SK-N-SH treated with all-trans-retinoic acid at 6 μM for 48 hours (cell line): Measurements from ENCODE around the gene KRTAP5-3.

ENCODE experiments used
- ATAC-seq: fragments of 200-7000 bp; cut with Tn5 transposase; 3 replicates; pipeline ENCODE4 v1.9.1; 2020; ENCODE audit warnings: mild to moderate bottlenecking, moderate library complexity
- GLIS3 ChIP-seq: fragments of 250-450 bp; sonication (Bioruptor Pico); IDR thresholded peaks from 2 replicates; pipeline ENCODE4 v1.5.0; 2020; ENCODE audit warnings: mild to moderate bottlenecking, moderate library complexity
- ISL1 ChIP-seq: fragments of 250-450 bp; sonication (Bioruptor Pico); IDR thresholded peaks from 2 replicates; pipeline ENCODE4 v2.1.2; 2022; ENCODE audit warnings: mild to moderate bottlenecking, moderate library complexity
- OSR1 ChIP-seq: fragments of 250-450 bp; sonication (Bioruptor Pico); IDR thresholded peaks from 2 replicates; pipeline ENCODE4 v1.8.0; 2022; ENCODE audit warnings: moderate library complexity, mild to moderate bottlenecking, inconsistent platforms
- TCF4 ChIP-seq: fragments of 250-450 bp; sonication (Bioruptor Pico); IDR thresholded peaks from 2 replicates; pipeline ENCODE4 v1.8.0; 2021; ENCODE audit warnings: mild to moderate bottlenecking, moderate library complexity, borderline replicate concordance
- TOX ChIP-seq: fragments of 250-450 bp; sonication (Bioruptor Pico); IDR thresholded peaks from 2 replicates; pipeline ENCODE4 v1.8.0; 2021; ENCODE audit warnings: mild to moderate bottlenecking, moderate library complexity, borderline replicate concordance
- ZC3H10 ChIP-seq: fragments of 250-450 bp; sonication (Bioruptor Pico); IDR thresholded peaks from 2 replicates; pipeline ENCODE4 v1.5.1; 2021; ENCODE audit warnings: mild to moderate bottlenecking, moderate library complexity
- ZFP3 ChIP-seq: fragments of 250-450 bp; sonication (Bioruptor Pico); IDR thresholded peaks from 2 replicates; pipeline ENCODE4 v1.5.0; 2020; ENCODE audit warnings: mild to moderate bottlenecking, moderate library complexity
- ZNF565 ChIP-seq: fragments of 450-650 bp; formaldehyde crosslinking; conservative IDR thresholded peaks from 2 replicates; pipeline ENCODE4 v1.5.0; 2020; ENCODE audit warnings: low read depth, mild to moderate bottlenecking, moderate library complexity
- ZNF70 ChIP-seq: fragments of 450-650 bp; formaldehyde crosslinking; IDR thresholded peaks from 2 replicates; pipeline ENCODE4 v1.5.0; 2020; ENCODE audit warnings: mild to moderate bottlenecking, moderate library complexity
- ZNF8 ChIP-seq: fragments of 450-650 bp; formaldehyde crosslinking; IDR thresholded peaks from 2 replicates; pipeline ENCODE4 v1.5.0; 2020; ENCODE audit warnings: mild to moderate bottlenecking, moderate library complexity
- TF ChIP-seq, protein P1 (sequence below): fragments of 250-450 bp; sonication (Bioruptor Pico); IDR thresholded peaks from 2 replicates; pipeline ENCODE4 v1.5.0; 2020; ENCODE audit warnings: mild to moderate bottlenecking, moderate library complexity
- TF ChIP-seq, protein P2 (sequence below): fragments of 250-450 bp; sonication (Bioruptor Pico); IDR thresholded peaks from 2 replicates; pipeline ENCODE4 v1.8.0; 2020; ENCODE audit warnings: mild to moderate bottlenecking, moderate library complexity, borderline replicate concordance

Gene KRTAP5-3

GRCh38 chr11:1655168-1656060, 47.2 kb upstream of the KRTAP5-3 start (continued):
- TF ChIP-seq, protein P1, sequence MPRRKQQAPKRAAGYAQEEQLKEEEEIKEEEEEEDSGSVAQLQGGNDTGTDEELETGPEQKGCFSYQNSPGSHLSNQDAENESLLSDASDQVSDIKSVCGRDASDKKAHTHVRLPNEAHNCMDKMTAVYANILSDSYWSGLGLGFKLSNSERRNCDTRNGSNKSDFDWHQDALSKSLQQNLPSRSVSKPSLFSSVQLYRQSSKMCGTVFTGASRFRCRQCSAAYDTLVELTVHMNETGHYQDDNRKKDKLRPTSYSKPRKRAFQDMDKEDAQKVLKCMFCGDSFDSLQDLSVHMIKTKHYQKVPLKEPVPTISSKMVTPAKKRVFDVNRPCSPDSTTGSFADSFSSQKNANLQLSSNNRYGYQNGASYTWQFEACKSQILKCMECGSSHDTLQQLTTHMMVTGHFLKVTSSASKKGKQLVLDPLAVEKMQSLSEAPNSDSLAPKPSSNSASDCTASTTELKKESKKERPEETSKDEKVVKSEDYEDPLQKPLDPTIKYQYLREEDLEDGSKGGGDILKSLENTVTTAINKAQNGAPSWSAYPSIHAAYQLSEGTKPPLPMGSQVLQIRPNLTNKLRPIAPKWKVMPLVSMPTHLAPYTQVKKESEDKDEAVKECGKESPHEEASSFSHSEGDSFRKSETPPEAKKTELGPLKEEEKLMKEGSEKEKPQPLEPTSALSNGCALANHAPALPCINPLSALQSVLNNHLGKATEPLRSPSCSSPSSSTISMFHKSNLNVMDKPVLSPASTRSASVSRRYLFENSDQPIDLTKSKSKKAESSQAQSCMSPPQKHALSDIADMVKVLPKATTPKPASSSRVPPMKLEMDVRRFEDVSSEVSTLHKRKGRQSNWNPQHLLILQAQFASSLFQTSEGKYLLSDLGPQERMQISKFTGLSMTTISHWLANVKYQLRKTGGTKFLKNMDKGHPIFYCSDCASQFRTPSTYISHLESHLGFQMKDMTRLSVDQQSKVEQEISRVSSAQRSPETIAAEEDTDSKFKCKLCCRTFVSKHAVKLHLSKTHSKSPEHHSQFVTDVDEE (CRISPR knock-in tag): no peak
- no peak for TF ChIP-seq TCF4 (CRISPR knock-in tag)

DNA sequence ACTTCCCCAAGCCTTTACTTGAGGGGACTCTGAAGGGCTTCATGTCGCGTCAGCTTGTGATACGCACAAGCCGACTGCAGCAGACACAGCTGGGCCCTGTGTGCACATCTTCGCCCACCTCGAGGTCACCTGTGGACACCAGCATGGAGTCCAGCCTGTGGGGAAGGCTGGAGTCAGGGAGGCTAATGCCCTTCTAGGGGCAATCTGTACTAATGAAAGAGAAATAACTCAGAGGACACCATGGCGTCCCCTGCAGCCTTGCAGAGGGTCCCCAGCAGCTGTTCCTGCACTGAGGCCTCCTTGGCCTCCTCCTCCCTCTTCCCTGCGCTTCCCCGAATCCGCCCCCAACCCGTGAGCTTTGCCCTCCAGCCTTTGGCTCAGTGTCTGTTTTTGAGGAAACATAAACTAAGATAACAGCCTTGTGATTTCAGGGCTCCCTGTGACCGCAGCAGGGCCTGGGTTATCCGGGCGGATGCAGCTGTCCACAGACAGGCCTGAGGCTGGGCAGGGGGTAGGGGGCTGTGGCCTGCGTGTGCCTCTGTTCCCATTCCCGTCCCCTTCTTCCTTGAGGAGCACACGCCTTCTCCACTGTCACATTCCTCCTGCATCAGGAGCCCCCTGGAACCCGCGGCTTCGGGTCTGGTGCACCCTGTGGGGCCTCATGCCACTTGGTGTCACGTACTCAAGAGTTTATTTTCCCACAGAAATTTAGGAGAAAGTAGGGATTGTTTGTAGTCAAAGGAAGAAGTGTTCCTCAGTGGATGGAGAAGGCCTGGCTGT, 46.3 kb upstream of the KRTAP5-3 start:
- TF ChIP-seq ZNF70 (no peak), OSR1 (CRISPR knock-in tag) (no peak), ZC3H10 (CRISPR knock-in tag) (no peak), ZNF8 (no peak), ZFP3 (no peak)
- TF ChIP-seq, protein P1 (CRISPR knock-in tag): no peak
- no peak for ATAC-seq

GRCh38 chr11:1653541-1654387, 45.5 kb upstream of the KRTAP5-3 start:
- TF ChIP-seq ZNF8 (no peak), TOX (CRISPR knock-in tag) (no peak), GLIS3 (CRISPR knock-in tag) (no peak), ISL1 (no peak), ZNF565 (CRISPR knock-in tag) (no peak)
- TF ChIP-seq, protein P2, sequence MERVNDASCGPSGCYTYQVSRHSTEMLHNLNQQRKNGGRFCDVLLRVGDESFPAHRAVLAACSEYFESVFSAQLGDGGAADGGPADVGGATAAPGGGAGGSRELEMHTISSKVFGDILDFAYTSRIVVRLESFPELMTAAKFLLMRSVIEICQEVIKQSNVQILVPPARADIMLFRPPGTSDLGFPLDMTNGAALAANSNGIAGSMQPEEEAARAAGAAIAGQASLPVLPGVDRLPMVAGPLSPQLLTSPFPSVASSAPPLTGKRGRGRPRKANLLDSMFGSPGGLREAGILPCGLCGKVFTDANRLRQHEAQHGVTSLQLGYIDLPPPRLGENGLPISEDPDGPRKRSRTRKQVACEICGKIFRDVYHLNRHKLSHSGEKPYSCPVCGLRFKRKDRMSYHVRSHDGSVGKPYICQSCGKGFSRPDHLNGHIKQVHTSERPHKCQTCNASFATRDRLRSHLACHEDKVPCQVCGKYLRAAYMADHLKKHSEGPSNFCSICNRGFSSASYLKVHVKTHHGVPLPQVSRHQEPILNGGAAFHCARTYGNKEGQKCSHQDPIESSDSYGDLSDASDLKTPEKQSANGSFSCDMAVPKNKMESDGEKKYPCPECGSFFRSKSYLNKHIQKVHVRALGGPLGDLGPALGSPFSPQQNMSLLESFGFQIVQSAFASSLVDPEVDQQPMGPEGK (CRISPR knock-in tag): no peak
- TF ChIP-seq, protein P1 (CRISPR knock-in tag): no peak

More at GRCh38 chr11:1653541-1654387, 45.5 kb upstream of the KRTAP5-3 start:
- peak; percentile 9; the same call in 2 of the 3 replicates for ATAC-seq
